NCI-H748 (cell line): ENCODE measurements around the gene DAZAP1.

Experiments
- DNase-seq: peaks from one replicate; lab custom pipeline; 2025; ENCODE audit not compliant: unreplicated experiment; lab: John Stamatoyannopoulos, UW

Gene DAZAP1

DNA sequence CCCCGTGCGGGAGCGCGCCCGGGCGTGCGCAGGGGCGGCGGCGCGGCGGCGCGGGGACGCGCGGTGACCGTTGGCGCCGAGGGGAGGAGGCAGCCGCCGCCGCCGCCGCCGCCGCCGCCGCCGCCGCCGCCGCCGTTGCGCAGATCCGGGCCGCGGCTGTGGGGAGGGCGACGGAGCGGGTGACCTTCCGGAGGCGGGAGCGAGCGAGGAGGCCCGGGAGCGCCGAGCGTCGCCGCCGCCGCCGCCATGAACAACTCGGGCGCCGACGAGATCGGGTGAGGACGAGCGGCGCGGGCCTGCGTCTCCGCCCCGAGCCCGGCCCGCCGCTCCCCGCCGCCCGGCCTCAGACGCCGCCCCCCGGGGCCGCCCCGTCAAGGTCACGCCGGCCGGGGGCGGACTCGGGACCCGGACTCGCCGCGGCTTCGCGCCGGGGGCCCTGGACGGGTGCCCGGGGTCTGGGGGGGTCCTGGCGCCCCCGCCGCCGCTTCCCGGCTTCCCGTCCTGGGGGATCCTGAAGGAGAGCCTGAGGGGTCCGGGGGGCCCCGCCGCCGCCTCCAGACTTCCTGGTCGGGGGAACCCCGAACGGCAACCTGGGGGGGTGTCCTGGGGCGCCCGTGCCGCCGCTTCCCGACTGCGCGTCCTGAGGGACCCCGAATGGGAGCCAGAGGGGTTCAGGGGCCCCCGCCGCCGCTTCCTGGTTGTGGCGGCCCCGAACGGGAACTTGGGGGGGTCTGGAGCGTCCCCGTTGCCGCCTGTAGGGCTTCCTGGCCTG is at the start of gene DAZAP1:
Gene DAZAP1, plus strand, starts transcription at position 59 of the 772 bp plus-strand sequence. Its CDS starts 188 bp downstream, at position 247.
- no peak for DNase-seq

- DNase-seq, result no peak
These were observed 47.1 kb upstream of the DAZAP1 start for GRCh38 chr19:1360126-1360817.

GRCh38 chr19:1360818-1361461 is 46.4 kb upstream of the DAZAP1 start:
- no peak for DNase-seq

DNA sequence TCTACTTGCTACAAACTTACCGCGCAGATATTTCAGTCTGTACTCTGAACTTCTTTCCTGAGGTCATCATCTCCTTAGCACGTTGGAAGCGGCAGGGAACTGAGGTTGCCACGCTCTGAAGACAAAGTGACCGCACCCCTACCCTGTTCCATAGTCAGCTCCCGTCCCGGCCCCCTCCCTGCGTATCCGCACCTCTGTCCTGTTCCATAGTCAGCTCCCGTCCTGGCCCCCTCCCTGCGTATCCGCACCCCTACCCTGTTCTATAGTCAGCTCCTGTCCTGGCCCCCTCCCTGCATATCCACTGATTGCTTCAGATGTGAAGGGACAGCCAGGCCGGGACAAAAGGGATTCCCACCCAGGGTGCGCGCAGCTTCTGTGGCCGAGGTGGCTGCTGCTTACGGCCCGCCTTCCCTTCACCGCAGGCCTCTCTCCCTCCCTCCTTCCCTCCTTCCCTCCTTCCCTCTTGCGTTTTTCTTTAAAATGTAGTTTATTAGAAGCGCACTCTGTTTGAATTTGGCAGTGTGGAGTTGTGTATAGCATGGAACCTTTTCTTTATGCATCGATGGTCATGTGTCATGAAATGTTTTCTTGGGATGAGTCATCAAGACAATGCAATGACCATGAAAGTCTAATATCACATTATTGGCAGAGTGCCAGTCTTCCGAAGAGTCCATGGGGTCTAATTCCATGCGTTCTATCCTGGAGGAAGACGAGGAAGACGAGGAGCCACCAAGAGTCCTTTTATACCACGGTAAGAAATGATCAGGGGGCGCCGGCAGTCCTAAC is 45.6 kb upstream of the DAZAP1 start:
- no peak for DNase-seq

- no peak for DNase-seq
These were observed 44.8 kb upstream of the DAZAP1 start for GRCh38 chr19:1362387-1363257.

GRCh38 chr19:1363599-1363998 is 43.8 kb upstream of the DAZAP1 start:
- no peak for DNase-seq

DNA sequence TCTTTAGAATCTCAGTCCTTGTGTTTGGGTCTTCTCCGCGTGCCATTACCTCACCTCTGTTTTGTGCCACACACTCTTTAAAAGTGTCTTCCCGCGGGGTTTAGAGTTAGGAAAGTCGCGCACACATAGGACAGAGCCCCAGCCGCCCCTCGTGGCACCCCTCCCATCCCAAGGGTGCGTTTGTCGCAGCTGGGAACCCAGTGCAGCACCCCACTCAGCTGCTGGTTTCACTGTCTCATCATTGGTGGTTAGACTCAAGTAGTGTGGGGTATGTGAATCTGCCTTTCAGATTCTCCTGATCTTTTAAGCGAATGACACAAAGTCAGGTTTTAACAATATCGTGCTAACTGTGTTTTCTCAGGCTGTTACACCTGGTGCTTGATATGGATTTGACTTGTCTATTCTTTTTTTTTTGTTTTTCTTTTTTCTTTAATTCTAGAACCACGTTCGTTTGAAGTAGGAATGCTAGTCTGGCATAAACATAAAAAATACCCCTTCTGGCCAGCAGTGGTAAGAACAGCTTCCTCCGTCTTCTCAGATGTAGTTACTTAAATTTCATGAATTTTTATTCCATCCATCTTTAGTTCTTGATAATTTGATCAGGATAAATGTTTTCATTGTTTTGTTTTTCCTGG is 43.2 kb upstream of the DAZAP1 start:
- no peak for DNase-seq

DNA sequence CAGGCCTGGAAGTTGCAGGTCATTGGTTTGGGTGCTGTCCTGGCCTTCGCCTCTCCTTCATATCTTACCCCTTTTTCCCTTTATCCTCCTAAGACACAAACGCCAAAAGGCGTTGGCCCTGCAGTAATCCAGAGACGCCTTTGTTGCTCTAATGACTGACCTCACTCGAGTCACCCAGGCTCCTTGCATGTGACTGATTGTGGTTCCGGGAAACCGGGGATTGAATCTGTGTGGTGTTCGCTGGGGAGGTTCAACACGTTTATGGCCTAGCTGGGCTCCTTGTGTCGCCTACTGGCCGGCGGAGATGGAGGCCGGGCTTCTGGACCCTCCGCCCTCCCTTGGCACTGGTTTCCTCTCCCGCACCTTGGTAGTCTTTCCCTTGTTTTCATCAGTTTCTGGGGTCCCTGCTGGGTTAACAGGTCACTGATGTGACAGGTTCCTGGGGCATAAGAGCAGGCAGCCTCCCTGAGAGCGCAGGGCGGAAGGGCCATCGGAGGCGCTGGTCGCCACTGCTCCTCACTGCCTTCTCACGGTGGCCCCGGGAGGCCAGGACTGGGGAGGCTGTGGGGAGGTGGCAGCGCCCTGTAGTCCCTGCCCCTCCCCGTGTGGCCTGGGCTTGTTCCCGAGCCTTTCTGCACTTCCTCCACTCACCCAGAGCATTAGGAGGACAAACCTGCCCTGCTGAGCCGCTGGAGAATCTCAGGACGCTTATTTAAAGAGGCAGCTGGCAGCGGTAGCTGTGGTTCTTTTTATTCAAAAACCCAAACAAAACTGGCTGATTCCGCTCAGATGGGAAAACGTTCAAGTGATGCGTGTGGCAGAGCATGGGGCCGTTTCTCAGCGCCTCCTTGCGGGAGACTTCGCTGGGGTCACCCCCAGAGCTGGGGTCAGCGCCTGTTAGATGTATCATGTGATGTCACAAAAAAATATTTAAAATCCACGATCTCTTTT is 41.8 kb upstream of the DAZAP1 start:
- no peak for DNase-seq

DNA sequence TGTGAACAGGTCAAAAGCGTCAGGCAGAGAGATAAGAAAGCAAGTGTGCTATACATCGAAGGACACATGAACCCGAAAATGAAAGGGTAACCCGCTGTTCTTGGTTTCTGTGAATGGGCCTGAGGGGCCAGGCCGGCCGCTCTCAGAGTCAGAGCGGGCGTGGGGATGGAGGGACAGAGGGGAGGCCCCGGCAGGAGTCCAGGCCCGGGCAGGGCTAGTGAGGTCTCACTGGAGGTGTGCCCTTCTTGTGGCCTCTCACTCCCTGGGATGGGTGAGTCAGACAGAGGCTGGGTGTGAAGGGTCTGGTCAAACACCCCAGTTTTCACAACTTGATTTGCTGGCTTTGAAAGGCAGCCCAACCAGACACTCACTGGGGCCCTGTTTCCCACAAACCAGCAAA is 41.1 kb upstream of the DAZAP1 start:
- DNase-seq, result no peak

DNA sequence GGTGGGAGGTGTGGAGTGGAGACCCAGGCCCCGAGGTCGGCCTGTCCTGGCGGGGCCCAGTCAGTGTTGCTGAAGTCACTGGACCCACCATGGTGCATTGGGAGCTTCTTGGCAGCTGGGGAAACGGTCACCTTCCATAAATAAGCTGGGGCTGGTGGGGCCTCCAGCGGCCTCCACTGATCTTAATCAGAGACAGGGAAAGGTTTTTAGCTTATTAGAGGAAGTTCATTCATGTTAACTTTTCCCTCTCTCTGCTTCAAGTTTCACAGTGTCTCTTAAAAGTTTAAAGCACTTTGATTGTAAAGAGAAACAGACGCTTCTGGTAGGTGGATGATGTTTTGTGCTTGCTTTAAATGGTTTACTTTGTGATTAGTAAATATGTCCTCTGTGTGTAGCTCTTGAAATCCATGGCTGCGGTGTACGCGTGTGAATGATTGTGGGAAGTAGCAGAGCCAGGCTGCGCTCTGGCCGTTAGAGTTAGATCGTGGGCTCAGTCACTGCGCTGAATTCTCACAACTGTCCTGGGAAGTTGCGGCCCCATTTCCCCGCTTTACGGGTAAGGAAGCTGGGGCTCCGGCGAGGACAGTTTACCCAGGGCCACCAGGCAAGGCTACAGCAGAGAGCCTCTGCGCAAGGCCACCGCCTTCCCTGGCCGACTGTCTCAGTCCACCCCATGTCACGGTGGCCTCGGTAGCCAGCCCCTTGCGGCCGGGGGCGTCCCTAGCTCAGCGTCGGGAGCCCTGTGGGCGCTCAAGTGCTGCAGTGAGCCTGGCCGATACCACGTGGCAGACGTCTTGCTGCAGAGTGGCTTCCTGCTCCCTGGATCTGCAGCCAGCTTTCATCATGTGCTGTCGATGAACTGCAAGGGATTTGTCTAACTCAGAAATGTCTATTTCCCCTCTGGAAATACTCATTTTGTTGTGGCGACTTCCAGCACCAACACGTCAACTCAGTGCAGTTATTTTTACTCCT is 40.2 kb upstream of the DAZAP1 start:
- no peak for DNase-seq

DNA sequence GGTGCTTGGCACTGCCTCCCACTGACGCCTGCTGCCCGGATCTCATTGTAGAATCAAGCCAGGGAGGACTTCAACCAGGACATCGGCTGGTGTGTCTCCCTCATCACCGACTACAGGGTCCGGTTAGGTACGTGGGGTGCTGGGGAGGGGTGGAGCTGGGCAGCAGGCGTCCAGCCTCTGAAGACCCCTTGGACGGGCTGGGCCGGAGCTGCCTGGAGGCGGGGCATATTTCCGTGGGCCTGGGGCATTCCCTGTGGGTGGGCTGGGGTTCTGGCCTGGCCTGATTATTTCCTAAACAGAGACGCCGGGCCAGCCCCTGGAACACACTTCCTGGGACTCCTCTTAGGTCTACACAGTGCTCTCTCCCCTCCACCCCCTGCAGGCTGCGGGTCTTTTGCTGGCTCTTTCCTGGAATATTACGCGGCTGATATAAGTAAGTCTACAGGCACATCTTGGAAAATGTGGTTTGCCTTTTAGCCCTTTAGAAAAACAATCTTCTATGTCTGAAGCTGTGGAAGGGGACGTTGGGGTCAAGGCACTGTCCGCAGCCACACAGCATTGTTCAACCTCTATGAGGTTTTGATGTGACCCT is 38.1 kb upstream of the DAZAP1 start:
- DNase-seq, result no peak

DNA sequence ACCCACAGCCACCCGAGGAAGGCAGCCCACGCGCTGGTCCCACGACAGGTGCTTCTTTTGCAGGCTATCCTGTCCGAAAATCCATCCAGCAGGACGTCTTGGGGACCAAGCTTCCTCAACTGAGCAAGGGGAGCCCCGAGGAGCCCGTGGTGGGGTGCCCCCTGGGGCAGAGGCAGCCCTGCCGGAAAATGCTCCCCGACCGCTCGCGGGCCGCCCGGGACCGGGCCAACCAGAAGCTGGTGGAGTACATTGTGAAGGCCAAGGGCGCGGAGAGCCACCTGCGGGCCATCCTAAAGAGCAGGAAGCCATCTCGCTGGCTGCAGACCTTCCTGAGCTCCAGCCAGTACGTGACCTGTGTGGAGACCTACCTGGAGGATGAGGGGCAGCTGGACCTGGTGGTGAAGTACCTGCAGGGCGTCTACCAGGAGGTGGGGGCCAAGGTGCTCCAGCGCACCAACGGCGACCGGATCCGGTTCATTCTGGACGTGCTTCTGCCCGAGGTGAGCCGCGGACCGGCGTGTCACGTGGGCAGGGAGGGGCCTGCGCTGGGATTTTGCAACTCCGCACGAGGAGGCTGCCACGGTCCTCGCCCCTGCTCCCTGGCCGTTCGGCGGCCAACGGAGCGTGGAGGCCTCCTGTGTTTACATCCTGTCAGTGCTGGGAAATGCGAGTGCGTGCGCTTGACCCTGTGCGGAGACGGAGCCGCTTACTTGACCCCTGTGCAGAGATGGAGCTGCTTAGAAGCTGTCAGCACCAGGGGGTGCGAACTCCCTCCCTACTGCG is 36.6 kb upstream of the DAZAP1 start:
- no peak for DNase-seq

DNA sequence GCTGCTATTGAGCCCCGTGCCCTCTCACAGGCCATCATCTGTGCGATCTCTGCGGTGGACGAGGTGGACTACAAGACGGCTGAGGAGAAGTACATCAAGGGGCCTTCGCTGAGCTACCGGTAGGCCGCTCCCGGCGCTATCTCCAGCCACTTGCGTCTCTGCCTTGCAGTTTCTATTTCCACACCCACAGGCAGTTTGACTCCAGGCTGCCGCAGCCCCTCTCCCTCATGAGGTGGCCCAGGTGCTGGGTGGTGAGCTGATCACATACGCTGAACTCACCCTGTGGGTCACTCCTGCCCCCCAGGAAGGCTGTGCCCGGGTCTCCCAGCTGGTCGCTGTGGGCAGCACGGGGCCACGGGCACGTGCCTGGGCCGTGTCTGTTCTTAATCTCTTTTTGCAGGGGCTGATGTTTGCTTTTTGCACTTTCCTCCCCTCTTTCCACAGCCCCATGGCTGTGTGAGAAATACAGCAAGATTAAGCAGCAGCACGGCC is 34.3 kb upstream of the DAZAP1 start:
- DNase-seq, result no peak

GRCh38 chr19:1373534-1374249 is 33.7 kb upstream of the DAZAP1 start:
- no peak for DNase-seq

GRCh38 chr19:1374250-1374577 is 33.2 kb upstream of the DAZAP1 start:
- no peak for DNase-seq

DNA sequence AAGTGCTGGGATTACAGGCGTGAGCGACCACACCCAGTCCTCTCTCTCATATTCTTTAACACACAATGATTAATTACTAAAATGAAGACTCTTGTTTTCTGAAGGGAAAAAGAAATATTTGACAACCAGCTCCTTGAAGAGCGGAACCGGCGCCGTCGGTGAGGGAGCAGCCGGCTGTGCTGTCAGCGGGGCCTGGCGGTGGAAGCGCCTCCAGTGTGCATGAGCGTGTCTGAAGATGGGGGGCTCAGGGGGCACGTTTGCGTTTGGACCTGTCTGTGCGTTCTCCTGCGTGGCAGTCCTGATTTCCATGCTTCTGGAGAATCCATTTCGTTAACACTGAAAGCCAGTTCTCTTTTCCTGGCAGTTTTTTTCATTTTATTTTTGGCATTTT is 31.0 kb upstream of the DAZAP1 start:
- DNase-seq, result no peak
